GM23248 (cell line): ENCODE data around the gene NOVA2. TPM values are rescaled to one million over a fixed set of nuclear protein-coding genes. Genes with fewer than 3 reads are reported as not detected.
A peak's percentile ranks its signal among the peaks of the same experiment; 100 is the strongest.

Experiments
- DNase-seq: peaks from one replicate; pipeline ENCODE4 v3.0.0-alpha.2; 2015
- H2AFZ ChIP-seq: fragments of 200-600 bp; sonication (generic); 2 replicates; pipeline ENCODE4 v1.6.1; 2016; ENCODE audit warnings: antibody characterized with exemption
- H3F3A ChIP-seq: fragments of 200-600 bp; sonication (generic); 2 replicates; pipeline ENCODE4 v1.6.1; 2016; ENCODE audit warnings: mild to moderate bottlenecking, antibody characterized with exemption, mixed run types; ENCODE audit not compliant: insufficient read depth
- H3K27ac ChIP-seq: fragments of 200-600 bp; sonication (generic); 2 replicates; pipeline ENCODE4 v1.5.1; 2016; ENCODE audit warnings: mild to moderate bottlenecking
- H3K27me3 ChIP-seq: fragments of 200-600 bp; sonication (generic); replicated peaks from 2 replicates; pipeline ENCODE4 v1.6.1; 2016; ENCODE audit warnings: mild to moderate bottlenecking; ENCODE audit not compliant: insufficient read depth
- H3K36me3 ChIP-seq: fragments of 200-600 bp; sonication (generic); 2 replicates; pipeline ENCODE4 v1.6.1; 2016; ENCODE audit warnings: low read depth, mild to moderate bottlenecking
- H3K4me1 ChIP-seq: fragments of 200-600 bp; sonication (generic); 2 replicates; pipeline ENCODE4 v1.6.1; 2016; ENCODE audit warnings: mild to moderate bottlenecking; ENCODE audit not compliant: insufficient read depth
- H3K4me2 ChIP-seq: fragments of 200-600 bp; sonication (generic); one replicate; pipeline ENCODE4 v1.6.1; 2016; ENCODE audit warnings: mild to moderate bottlenecking; ENCODE audit not compliant: unreplicated experiment
- H3K4me3 ChIP-seq: fragments of 200-600 bp; sonication (generic); 2 replicates; pipeline ENCODE4 v1.5.1; 2016; ENCODE audit warnings: mild to moderate bottlenecking
- H3K79me2 ChIP-seq: fragments of 200-600 bp; sonication (generic); 2 replicates; pipeline ENCODE4 v1.6.1; 2016; ENCODE audit warnings: mild to moderate bottlenecking; ENCODE audit not compliant: insufficient read depth
- H3K9ac ChIP-seq: fragments of 200-600 bp; sonication (generic); 2 replicates; pipeline ENCODE4 v1.6.1; 2016; ENCODE audit warnings: mild to moderate bottlenecking
- H3K9me2 ChIP-seq: fragments of 200-600 bp; sonication (generic); 2 replicates; pipeline ENCODE4 v1.6.1; 2016; ENCODE audit warnings: mixed run types, mild to moderate bottlenecking, moderate library complexity; ENCODE audit not compliant: insufficient read depth
- H3K9me3 ChIP-seq: fragments of 200-600 bp; sonication (generic); one replicate; pipeline ENCODE4 v1.6.1; 2017; ENCODE audit warnings: low read depth
- H4K20me1 ChIP-seq: fragments of 200-600 bp; sonication (generic); 2 replicates; pipeline ENCODE4 v1.6.0; 2016; ENCODE audit not compliant: insufficient read depth
- EZH2 ChIP-seq: fragments of 200-600 bp; sonication (generic); IDR thresholded peaks from 2 replicates; pipeline ENCODE4 v1.6.1; 2018; ENCODE audit warnings: antibody characterized with exemption, mild to moderate bottlenecking; ENCODE audit not compliant: insufficient read depth, poor library complexity, severe bottlenecking
- EZH2phosphoT487 ChIP-seq: fragments of 200-600 bp; sonication (generic); IDR thresholded peaks from 2 replicates; pipeline ENCODE4 v1.6.1; 2018; ENCODE audit warnings: antibody characterized with exemption, moderate library complexity, mild to moderate bottlenecking, low read depth; ENCODE audit not compliant: insufficient read depth
- WGBS, 2 experiments: methylation state at CpG; one replicate each; pipeline ENCODE4 v1.1.6; 2015 to 2017; ENCODE audit warnings: low lambda C conversion rate in 2 of 2, low coverage in 1 of 2; ENCODE audit errors: missing lambda C conversion rate in 2 of 2; 5-methylcytosine and 5-hydroxymethylcytosine counted together
- in situ Hi-C: fragments of 300-500 bp; cut with MboI; formaldehyde crosslinking; loops from 2 replicates; pipeline ENCODE4 v1.15.0; 2020
- polyA plus RNA-seq: library from polyadenylated mRNA; unstranded; fragments of >200 nt; fragmentation: Nextera tagmentation; extraction: Ambion mirVana; gene quantifications from 2 replicates; pipeline ENCODE4 v1.2.1, GENCODE V29; 2016
- total RNA-seq: library from RNA; depleted of rRNA; stranded (reverse); fragments of >200 nt; shearing (Covaris generic); gene quantifications from 2 replicates; pipeline ENCODE4 v1.2.3, GENCODE V29; 2014

The NOVA2 gene
- total and polyA plus RNA-seq, 2 experiments from 2014 or later = not detected

GRCh38 chr19:45933759-45934158 is 39.9 kb downstream of the NOVA2 start:
- no peak overlapping the region for H2AFZ ChIP-seq
- no peak overlapping the region for H3K4me3 ChIP-seq
- H3K27ac ChIP-seq = no peak overlapping the region
- no peak for DNase-seq
- H3K9ac ChIP-seq = no peak overlapping the region
- peaks cover 25% of the 10 kb centered on the region for H3K27me3 ChIP-seq
- H3K79me2 ChIP-seq = no peaks in the 10 kb centered on the region
- no peaks in the 10 kb centered on the region for H4K20me1 ChIP-seq
- H3K4me1 ChIP-seq = no peaks in the 10 kb centered on the region
- H3K36me3 ChIP-seq = no peaks in the 10 kb centered on the region
- in situ Hi-C loops = no loop called here
- no peaks in the 10 kb centered on the region for H3K9me2 ChIP-seq
- no peak overlapping the region for H3K4me2 ChIP-seq
- H3F3A ChIP-seq = no peaks in the 10 kb centered on the region
- H3K9me3 ChIP-seq = no peaks in the 10 kb centered on the region
- 38 to 50% methylated on average over 3 to 9 of the region's 9 CpGs for WGBS, 2 experiments
- TF ChIP-seq EZH2 (no peak), EZH2phosphoT487 (no peak)

GRCh38 chr19:45931055-45931454 is 42.6 kb downstream of the NOVA2 start:
- WGBS, 2 experiments = 51 to 55% methylated on average over 3 of the region's 3 CpGs
- TF ChIP-seq EZH2 (no peak), EZH2phosphoT487 (no peak)
- no peak overlapping the region for H3K9ac ChIP-seq

GRCh38 chr19:45929247-45929646 is 44.4 kb downstream of the NOVA2 start:
- no peak for DNase-seq
- H3K27ac ChIP-seq = no peak overlapping the region
- H3K4me3 ChIP-seq = no peak overlapping the region
- in situ Hi-C loops = no loop called here
- peaks cover 3% of the 10 kb centered on the region; the same call in 1 of the 2 replicates for H3K4me1 ChIP-seq
- H3K9ac ChIP-seq = no peak overlapping the region
- H4K20me1 ChIP-seq = no peaks in the 10 kb centered on the region
- H3K9me3 ChIP-seq = no peaks in the 10 kb centered on the region
- H3K9me2 ChIP-seq = no peaks in the 10 kb centered on the region
- no peaks in the 10 kb centered on the region for H3K27me3 ChIP-seq
- no peak overlapping the region for H2AFZ ChIP-seq
- H3F3A ChIP-seq = no peaks in the 10 kb centered on the region
- 50 to 91% methylated on average over 1 to 2 of the region's 2 CpGs for WGBS, 2 experiments
- no peaks in the 10 kb centered on the region for H3K79me2 ChIP-seq
- no peaks in the 10 kb centered on the region for H3K36me3 ChIP-seq
- H3K4me2 ChIP-seq = no peak overlapping the region
- TF ChIP-seq EZH2 (no peak), EZH2phosphoT487 (no peak)

More at GRCh38 chr19:45931055-45931454, 42.6 kb downstream of the NOVA2 start:
- H3K27ac ChIP-seq = no peak overlapping the region
- peaks cover 9% of the 10 kb centered on the region for H3K27me3 ChIP-seq
- in situ Hi-C loops = no loop called here
- H3K36me3 ChIP-seq = no peaks in the 10 kb centered on the region
- DNase-seq = no peak
- H3K4me3 ChIP-seq = no peak overlapping the region
- no peaks in the 10 kb centered on the region for H3K9me2 ChIP-seq
- peaks cover 3% of the 10 kb centered on the region; the same call in 1 of the 2 replicates for H3K4me1 ChIP-seq
- no peaks in the 10 kb centered on the region for H3K79me2 ChIP-seq
- H3F3A ChIP-seq = no peaks in the 10 kb centered on the region
- no peaks in the 10 kb centered on the region for H3K9me3 ChIP-seq
- H4K20me1 ChIP-seq = no peaks in the 10 kb centered on the region
- H2AFZ ChIP-seq = no peak overlapping the region
- no peak overlapping the region for H3K4me2 ChIP-seq

GRCh38 chr19:45927565-45928261 is 46.0 kb downstream of the NOVA2 start:
- H3F3A ChIP-seq = no peaks in the 10 kb centered on the region
- WGBS, 2 experiments = 7 to 9% methylated on average over 33 of the region's 33 CpGs
- peak overlapping the region; percentile 24; the same call in 1 of the 2 replicates for H3K4me3 ChIP-seq
- H3K79me2 ChIP-seq = no peaks in the 10 kb centered on the region
- no peak overlapping the region for H3K9ac ChIP-seq
- no peaks in the 10 kb centered on the region for H3K36me3 ChIP-seq
- peaks cover 3% of the 10 kb centered on the region; the same call in 1 of the 2 replicates for H3K4me1 ChIP-seq
- H2AFZ ChIP-seq = peak overlapping the region; percentile 48
- no peaks in the 10 kb centered on the region for H3K27me3 ChIP-seq
- no peaks in the 10 kb centered on the region for H3K9me3 ChIP-seq
- no peaks in the 10 kb centered on the region for H4K20me1 ChIP-seq
- no peaks in the 10 kb centered on the region for H3K9me2 ChIP-seq
- DNase-seq = peak; percentile 92
- H3K4me2 ChIP-seq = peak overlapping the region; percentile 56
- no peak for TF ChIP-seq EZH2
- TF ChIP-seq EZH2phosphoT487 = no peak
- in situ Hi-C loops = no loop called here
- no peak overlapping the region for H3K27ac ChIP-seq
